HG03354 (cell line): ENCODE data around the gene OSGIN1.
A peak's percentile ranks its signal among the peaks of the same experiment; 100 is the strongest.

Experiments used
- ATAC-seq: cut with Tn5 transposase; IDR thresholded peaks from one replicate; pipeline ENCODE4 v1.9.1; 2021; ENCODE audit warnings: mild to moderate bottlenecking; ENCODE audit not compliant: unreplicated experiment, poor library complexity, severe bottlenecking

OSGIN1 gene

GRCh38 chr16:83983491-83983890, 30.5 kb downstream of the OSGIN1 start:
- no peak for ATAC-seq

- no peak for ATAC-seq
Measured at GRCh38 chr16:83989300-83989699, 36.3 kb downstream of the OSGIN1 start.

GRCh38 chr16:83990492-83990891, 37.5 kb downstream of the OSGIN1 start:
- ATAC-seq = no peak

DNA sequence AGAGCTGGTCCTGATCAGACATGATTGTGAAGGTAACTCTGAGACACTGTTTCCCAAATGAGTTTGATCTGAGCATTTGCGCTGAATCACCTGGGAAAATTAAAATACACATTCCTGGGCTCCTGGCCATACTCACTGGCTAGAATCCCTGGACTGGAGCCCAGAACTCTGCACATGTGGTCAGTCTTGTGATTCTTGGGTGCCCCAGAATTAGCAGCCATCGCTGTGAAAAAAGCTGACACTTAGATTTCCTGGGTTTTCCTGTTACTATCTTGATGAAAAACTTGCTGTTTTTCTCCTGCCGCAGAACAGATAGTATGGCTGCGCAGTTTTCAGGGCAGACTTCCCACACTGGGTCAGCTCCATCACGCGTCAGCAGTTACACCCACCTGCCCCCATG, 39.6 kb downstream of the OSGIN1 start:
- no peak for ATAC-seq

DNA sequence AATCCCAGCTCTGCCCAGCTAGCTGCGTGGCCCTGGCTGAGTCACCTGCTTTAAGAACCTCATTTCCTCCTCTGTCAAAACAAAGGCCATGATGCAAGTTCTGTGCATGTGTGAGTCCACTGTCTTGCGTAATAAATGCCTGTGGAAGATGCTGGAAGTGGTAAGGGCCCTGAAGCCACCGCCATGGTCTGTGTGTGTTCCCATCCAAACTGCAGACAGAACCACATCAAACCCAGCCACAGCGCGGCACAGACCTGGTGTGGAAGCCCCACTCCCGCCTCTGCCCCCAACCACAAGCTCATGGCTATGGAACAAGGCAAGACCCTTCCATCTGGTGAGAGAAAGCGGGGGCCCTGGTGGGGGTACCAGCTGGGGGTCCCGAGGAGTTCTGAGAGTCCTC, 41.0 kb downstream of the OSGIN1 start:
- ATAC-seq = no peak

DNA sequence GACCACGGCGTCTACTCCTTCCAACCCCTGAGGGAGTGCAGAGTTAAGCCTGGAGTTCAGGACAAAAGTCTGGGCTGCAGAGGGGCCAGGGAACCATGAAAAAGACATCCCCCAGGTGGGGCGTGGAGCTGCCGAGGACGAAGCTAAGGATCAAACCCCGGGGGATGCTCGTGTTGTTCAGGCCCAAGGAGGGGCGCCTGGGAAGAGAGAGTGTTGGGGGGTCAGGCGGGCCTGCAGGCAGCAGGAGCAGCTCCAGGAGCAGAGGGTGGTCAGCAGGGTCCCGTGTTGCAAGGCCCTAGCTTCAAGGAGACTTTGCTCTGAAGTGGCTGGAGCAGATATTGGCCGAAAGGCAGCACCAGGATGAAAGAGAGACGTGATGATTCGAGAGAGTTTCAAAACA, 41.7 kb downstream of the OSGIN1 start:
- ATAC-seq = no peak

DNA sequence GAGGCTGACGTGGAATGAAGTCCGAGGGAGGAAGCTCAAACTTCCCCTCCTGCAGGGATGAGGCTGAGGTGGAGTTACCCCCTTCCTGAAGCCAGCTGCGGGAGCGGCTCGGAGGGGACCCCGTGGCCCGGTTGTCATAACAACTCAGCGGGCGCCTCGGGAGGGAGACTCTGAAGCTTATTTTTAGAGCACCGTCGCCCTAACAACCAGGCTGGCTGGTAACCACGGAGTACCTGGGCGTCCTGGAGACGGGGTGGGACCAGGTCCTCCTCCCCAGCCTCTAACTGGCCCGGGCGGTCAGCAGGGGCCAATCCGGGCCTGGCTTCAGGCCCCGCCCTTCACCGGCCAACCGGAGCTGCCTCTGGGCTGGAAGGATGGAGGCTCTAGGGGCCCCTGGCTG, 42.7 kb downstream of the OSGIN1 start:
- ATAC-seq = no peak

- ATAC-seq = no peak
Measured at GRCh38 chr16:83996481-83997252, 43.6 kb downstream of the OSGIN1 start.

DNA sequence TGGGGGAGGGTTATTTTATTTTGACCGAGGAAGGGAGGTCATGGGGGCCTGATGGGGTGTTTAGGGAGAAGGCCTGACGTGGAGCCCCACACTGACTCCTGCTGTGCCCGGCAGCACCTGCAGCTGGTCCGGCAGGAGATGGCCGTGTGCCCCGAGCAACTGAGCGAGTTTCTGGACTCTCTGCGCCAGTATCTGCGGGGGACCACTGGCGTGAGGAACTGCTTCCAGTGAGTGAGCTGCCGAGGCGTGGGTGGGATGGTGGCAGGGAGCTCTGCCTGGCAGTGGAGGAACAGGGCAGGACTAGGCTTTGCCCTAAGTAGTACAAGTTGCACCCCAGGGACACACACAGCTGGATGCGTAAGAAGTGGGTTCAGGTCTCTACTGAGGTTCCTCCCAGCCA, 45.1 kb downstream of the OSGIN1 start:
- ATAC-seq = no peak

DNA sequence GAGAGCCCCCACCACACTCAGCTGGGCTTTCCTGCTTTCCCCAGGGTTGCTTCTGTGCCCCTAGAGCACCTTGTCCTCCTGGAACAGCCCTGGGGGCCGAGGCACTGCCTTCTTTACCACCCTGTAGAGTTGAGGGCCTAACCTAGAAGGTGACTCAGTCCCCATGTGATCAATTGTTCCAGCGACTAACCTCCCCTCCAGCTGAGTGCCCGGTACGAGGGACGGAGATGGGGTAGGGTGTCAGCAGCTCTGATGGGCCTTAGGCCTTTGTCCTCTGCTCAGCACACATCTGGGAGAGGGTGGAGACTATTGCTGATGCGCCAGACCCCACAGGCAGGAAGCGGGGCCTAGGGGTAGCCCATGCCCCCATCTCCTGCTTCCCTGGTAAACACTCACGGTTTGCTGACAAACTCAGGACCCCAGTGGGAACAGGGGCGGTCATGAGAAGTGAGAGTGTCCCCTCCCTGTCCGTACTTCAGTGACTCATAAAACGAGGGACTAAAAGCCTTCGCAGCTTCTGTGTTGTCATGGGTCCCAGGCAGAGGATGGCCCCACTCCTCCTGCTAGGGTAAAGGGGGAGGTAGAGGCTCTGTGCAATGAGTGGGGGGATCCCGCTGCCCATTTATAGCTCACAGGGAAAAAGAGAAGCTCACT, 48.1 kb downstream of the OSGIN1 start:
- ATAC-seq = no peak

- ATAC-seq = no peak
Measured at GRCh38 chr16:84001726-84002125, 48.7 kb downstream of the OSGIN1 start.

DNA sequence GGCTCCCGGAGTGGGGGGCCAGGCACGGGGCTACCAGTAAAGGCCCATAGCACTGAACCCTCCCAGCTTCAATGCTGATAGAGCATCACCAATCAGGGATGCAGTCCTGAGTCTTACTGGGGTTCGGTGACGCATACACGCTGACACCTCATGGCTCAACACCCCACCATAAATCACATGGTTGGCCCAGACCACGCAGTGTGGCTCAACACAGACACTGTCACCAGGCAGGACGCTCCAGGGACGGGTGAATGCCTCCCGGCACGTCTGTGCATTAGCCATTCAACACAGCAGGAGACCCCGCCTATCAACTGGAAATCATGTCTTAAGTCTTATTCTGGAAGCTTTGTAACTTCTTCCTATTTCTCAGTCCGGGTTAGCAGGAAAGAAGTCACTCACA, 50.0 kb downstream of the OSGIN1 start:
- no peak for ATAC-seq

DNA sequence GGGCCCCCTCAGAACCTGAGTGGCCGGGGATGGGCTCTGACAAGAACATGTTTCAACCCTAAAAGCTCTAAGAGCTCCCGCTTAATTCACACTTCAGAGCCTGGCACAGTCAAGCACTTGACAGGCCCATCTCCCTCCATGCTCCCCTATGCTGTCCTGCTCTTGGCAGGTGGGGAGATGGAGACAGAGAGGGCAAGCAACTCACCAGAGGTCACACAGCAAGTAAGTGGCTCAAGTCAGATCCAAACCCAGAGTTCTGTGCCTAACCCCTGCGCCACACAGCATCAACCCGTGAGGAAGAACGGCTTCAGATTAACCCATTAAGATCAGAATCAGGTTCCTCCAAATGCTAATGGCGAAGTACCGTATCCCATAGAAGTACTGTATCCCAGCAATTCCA, 51.4 kb downstream of the OSGIN1 start:
- no peak for ATAC-seq

DNA sequence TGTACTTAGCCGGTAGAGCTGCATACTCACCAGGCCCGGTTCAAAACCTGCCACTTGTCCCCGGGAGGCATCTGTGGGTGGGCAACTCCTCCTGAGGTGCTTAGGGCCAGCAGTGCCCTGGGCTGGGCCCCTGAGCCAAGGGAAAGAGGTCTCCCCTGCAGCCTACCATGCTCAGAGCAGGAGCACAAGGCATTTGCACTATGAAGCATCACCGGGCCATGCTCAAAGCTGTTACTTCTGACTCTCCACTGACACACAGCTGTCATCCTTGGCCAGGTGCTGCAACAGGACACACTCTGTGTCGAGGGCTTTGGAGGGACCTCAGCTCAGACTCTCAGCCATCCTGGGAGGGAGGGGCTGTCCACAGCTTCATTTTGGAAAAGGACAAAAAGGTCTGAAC, 52.4 kb downstream of the OSGIN1 start:
- ATAC-seq = no peak

DNA sequence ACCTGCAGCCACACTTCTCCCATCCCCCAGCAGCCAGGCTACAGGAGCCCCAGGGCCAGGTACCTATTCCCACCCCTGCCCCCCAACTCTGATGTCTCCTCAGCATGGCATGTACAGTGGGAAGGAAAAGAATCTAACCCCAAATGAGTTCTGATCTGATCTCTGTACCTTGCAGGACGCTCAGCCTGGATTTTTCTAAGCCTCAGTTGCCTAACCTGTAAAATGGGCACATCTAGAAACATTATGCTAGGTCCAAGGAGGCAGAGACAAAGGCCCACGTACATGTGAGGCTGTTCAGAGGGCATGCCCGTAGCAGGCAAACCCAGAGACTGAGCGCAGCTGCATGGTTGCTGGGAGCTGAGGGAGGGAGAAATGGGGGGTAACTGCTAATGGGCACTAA, 54.5 kb downstream of the OSGIN1 start:
- no peak for ATAC-seq

- ATAC-seq = no peak
Measured at GRCh38 chr16:84007965-84008364, 54.9 kb downstream of the OSGIN1 start.

GRCh38 chr16:84009282-84009681, 56.2 kb downstream of the OSGIN1 start:
- no peak for ATAC-seq

- peak; percentile 88 for ATAC-seq
Measured at GRCh38 chr16:84013787-84014569, 60.9 kb downstream of the OSGIN1 start.

DNA sequence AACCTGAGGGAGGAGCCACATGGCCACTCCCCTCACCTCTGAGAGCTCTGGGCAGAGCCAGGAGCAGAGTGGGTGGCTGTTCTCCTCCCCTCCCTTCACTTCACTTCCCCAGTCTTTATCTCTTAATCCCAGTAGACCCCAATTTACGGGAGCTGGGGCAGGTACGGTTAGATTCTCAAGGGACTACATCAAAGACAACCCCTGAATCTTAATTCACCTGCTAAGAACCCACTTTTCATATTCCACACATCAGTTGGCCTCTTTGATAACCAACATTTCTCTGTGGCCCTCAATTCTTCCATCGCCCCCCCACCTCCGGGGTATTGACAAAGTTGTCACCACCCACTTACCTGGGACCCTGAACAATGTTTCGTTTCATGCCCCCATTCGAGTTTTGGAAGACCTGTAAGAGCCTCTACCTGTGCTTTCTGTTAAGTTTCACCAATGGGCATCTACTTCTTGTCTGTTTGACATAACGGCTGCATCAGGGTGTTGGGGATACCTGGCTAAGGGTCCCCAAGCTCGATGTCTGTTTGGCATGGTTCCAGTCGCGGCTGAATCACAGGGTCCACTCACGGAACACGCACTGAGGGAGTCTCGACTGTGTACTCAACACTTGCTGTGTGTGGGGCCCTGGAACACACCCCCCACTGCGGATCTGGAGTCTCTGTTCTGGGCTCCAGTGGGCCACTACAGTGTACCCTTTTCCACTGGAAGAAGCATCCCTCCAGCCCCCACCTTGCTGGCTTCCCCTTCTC, 61.7 kb downstream of the OSGIN1 start:
- ATAC-seq = no peak

DNA sequence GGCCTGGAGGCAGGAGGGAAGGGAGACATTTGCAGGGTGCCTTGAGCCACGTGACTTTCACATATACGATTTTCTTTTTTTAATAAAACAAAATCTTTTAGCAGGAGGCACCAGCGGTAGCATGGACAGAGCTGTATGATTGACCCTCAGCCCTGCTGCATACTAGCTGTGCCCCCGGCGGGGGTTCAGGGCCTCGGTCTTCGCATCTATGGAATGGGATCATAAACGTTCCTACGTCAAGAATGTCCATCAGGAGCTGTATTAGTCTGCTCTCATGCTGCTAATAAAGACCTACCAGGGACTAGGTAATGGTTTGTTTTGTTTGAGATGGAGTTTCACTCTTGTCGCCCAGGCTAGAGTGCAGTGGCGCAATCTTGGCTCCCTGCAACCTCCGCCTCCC, 62.4 kb downstream of the OSGIN1 start:
- ATAC-seq = no peak
